Measurements from ENCODE around the gene LAMB1. TPM values are rescaled to one million over a fixed set of nuclear protein-coding genes. Genes with fewer than 3 reads are reported as not detected.

LAMB1 gene
- total RNA-seq, 2 experiments from 2014 or later, result 0.17 TPM; not detected in 1

- Histone ChIP-seq H2AFZ (ENCODE audit: low read length) (no peak overlapping the region), H3K79me2 (ENCODE audit: insufficient read depth, low read depth, low read length) (no peaks in the 10 kb centered on the region), H3K4me3 (ENCODE audit: low read depth, low read length, poor library complexity, severe bottlenecking) (no peak overlapping the region), H3K9me2 (ENCODE audit: insufficient read depth, low read length) (no peaks in the 10 kb centered on the region), H3K36me3 (ENCODE audit: insufficient read depth, low read length) (no peaks in the 10 kb centered on the region), H3K9me3 (ENCODE audit: low read length) (no peaks in the 10 kb centered on the region), H3K4me2 (ENCODE audit: low read length) (no peak overlapping the region), H3K27ac (ENCODE audit: low read depth, low read length, poor library complexity, severe bottlenecking) (no peak overlapping the region), H3K4me1 (ENCODE audit: insufficient read depth, low read length, poor library complexity, severe bottlenecking) (no peaks in the 10 kb centered on the region), H4K20me1 (ENCODE audit: insufficient read depth, low read length) (no peaks in the 10 kb centered on the region)
- intact Hi-C loops (cut with micrococcal nuclease; ENCODE audit: unreplicated experiment), result no loop called here
- no TSS peak for BruUV-seq (replicated peaks)
- DNase-seq (ENCODE audit: low spot score), result no peak
- CTCF ChIA-PET (ENCODE audit: unreplicated experiment), result no interaction called here
- TF ChIP-seq EZH2phosphoT487 (IDR thresholded peaks at IDR 0.05; ENCODE audit: borderline replicate concordance, low read depth, low read length) (no peak), CTCF (conservative IDR thresholded peaks at IDR 0.05; ENCODE audit: low read length) (no peak)
- POLR2A ChIA-PET, result interaction anchor here (0.6 kb wide), 1 partner anchor 508 kb away, joined by 3 read pairs; no protein-coding TSS in a partner anchor
These were observed 51.1 kb downstream of the LAMB1 start for GRCh38 chr7:107951896-107952295.

- no peak overlapping the region for H3K27ac ChIP-seq (ENCODE audit: low read depth, low read length, poor library complexity, severe bottlenecking)
- DNase-seq (ENCODE audit: low spot score), result no peak
- POLR2A ChIA-PET, result interaction anchor here (0.6 kb wide), 2 partner anchors 32 to 507 kb away, joined by 3 read pairs; no protein-coding TSS in a partner anchor
- no peak overlapping the region for H3K4me3 ChIP-seq (ENCODE audit: low read depth, low read length, poor library complexity, severe bottlenecking)
- H4K20me1 ChIP-seq (ENCODE audit: insufficient read depth, low read length), result no peaks in the 10 kb centered on the region
- no peak overlapping the region for H2AFZ ChIP-seq (ENCODE audit: low read length)
- H3K4me2 ChIP-seq (ENCODE audit: low read length), result no peak overlapping the region
- TF ChIP-seq CTCF (conservative IDR thresholded peaks at IDR 0.05; ENCODE audit: low read length), result no peak
- no peak for TF ChIP-seq EZH2phosphoT487 (IDR thresholded peaks at IDR 0.05; ENCODE audit: borderline replicate concordance, low read depth, low read length)
- no peaks in the 10 kb centered on the region for H3K79me2 ChIP-seq (ENCODE audit: insufficient read depth, low read depth, low read length)
- BruUV-seq (replicated peaks), result no TSS peak
- no peaks in the 10 kb centered on the region for H3K4me1 ChIP-seq (ENCODE audit: insufficient read depth, low read length, poor library complexity, severe bottlenecking)
- H3K9me3 ChIP-seq (ENCODE audit: low read length), result no peaks in the 10 kb centered on the region
- H3K36me3 ChIP-seq (ENCODE audit: insufficient read depth, low read length), result no peaks in the 10 kb centered on the region
- CTCF ChIA-PET (ENCODE audit: unreplicated experiment), result no interaction called here
- intact Hi-C loops (cut with micrococcal nuclease; ENCODE audit: unreplicated experiment), result no loop called here
- no peaks in the 10 kb centered on the region for H3K9me2 ChIP-seq (ENCODE audit: insufficient read depth, low read length)
These were observed 51.7 kb downstream of the LAMB1 start for GRCh38 chr7:107951172-107951787.

- H3K36me3 ChIP-seq (ENCODE audit: insufficient read depth, low read length), result no peaks in the 10 kb centered on the region
- CTCF ChIA-PET (ENCODE audit: unreplicated experiment), result no interaction called here
- no peak for TF ChIP-seq CTCF (conservative IDR thresholded peaks at IDR 0.05; ENCODE audit: low read length)
- no peak for TF ChIP-seq EZH2phosphoT487 (IDR thresholded peaks at IDR 0.05; ENCODE audit: borderline replicate concordance, low read depth, low read length)
- H3K4me1 ChIP-seq (ENCODE audit: insufficient read depth, low read length, poor library complexity, severe bottlenecking), result no peaks in the 10 kb centered on the region
- no TSS peak for BruUV-seq (replicated peaks)
- POLR2A ChIA-PET, result interaction anchor here (0.6 kb wide), 1 partner anchor 554 kb away, joined by 7 read pairs; no protein-coding TSS in a partner anchor
- H3K4me3 ChIP-seq (ENCODE audit: low read depth, low read length, poor library complexity, severe bottlenecking), result no peak overlapping the region
- H3K4me2 ChIP-seq (ENCODE audit: low read length), result no peak overlapping the region
- no peak for DNase-seq (ENCODE audit: low spot score)
- no peaks in the 10 kb centered on the region for H3K9me2 ChIP-seq (ENCODE audit: insufficient read depth, low read length)
- H3K27ac ChIP-seq (ENCODE audit: low read depth, low read length, poor library complexity, severe bottlenecking), result no peak overlapping the region
- H3K9me3 ChIP-seq (ENCODE audit: low read length), result no peaks in the 10 kb centered on the region
- H2AFZ ChIP-seq (ENCODE audit: low read length), result no peak overlapping the region
- no peaks in the 10 kb centered on the region for H4K20me1 ChIP-seq (ENCODE audit: insufficient read depth, low read length)
- intact Hi-C loops (cut with micrococcal nuclease; ENCODE audit: unreplicated experiment), result no loop called here
- no peaks in the 10 kb centered on the region for H3K79me2 ChIP-seq (ENCODE audit: insufficient read depth, low read depth, low read length)
These were observed 53.5 kb downstream of the LAMB1 start for GRCh38 chr7:107949443-107949935.
